KMS-11 (cell line): ENCODE data around the gene VPS52.

Experiments used
- H2AFZ ChIP-seq: fragments of 200-600 bp; sonication (generic); 2 replicates; pipeline ENCODE4 v1.6.1; 2016; ENCODE audit warnings: antibody characterized with exemption, mixed run types, low read depth
- H3K27ac ChIP-seq: fragments of 200-600 bp; sonication (generic); 2 replicates; pipeline ENCODE4 v1.6.1; 2016; ENCODE audit warnings: mild to moderate bottlenecking, mixed run types
- H3K27me3 ChIP-seq: fragments of 200-600 bp; sonication (generic); 2 replicates; pipeline ENCODE4 v1.6.1; 2017; ENCODE audit warnings: mild to moderate bottlenecking, low read depth, mixed run types, moderate library complexity; ENCODE audit not compliant: insufficient read depth
- H3K36me3 ChIP-seq: fragments of 200-600 bp; sonication (generic); 2 replicates; pipeline ENCODE4 v1.6.1; 2017; ENCODE audit warnings: mild to moderate bottlenecking, mixed run types; ENCODE audit not compliant: insufficient read depth
- H3K4me1 ChIP-seq: fragments of 200-600 bp; sonication (generic); 2 replicates; pipeline ENCODE4 v1.6.1; 2016; ENCODE audit warnings: mild to moderate bottlenecking, low read depth, mixed run types; ENCODE audit not compliant: poor library complexity, severe bottlenecking
- H3K4me2 ChIP-seq: fragments of 200-600 bp; sonication (generic); 2 replicates; pipeline ENCODE4 v1.7.0; 2016; ENCODE audit warnings: mild to moderate bottlenecking, mixed run types
- H3K4me3 ChIP-seq: fragments of 200-600 bp; sonication (generic); IDR thresholded peaks from 2 replicates; pipeline ENCODE4 v1.6.1; 2017; ENCODE audit warnings: low read depth, low read length, mixed read lengths; ENCODE audit not compliant: insufficient read depth
- H3K79me2 ChIP-seq: fragments of 200-600 bp; sonication (generic); 2 replicates; pipeline ENCODE4 v1.6.1; 2016; ENCODE audit warnings: low read depth, mixed run types; ENCODE audit not compliant: insufficient read depth
- H3K9ac ChIP-seq: fragments of 200-600 bp; sonication (generic); 2 replicates; pipeline ENCODE4 v1.6.1; 2016; ENCODE audit warnings: mild to moderate bottlenecking, mixed run types
- H4K20me1 ChIP-seq: fragments of 200-600 bp; sonication (generic); 2 replicates; pipeline ENCODE4 v1.6.1; 2016; ENCODE audit warnings: mild to moderate bottlenecking, mixed run types; ENCODE audit not compliant: insufficient read depth
- CTCF ChIP-seq: fragments of 200-600 bp; sonication (generic); conservative IDR thresholded peaks from 2 replicates; pipeline ENCODE4 v1.6.1; 2017; ENCODE audit warnings: low read depth, mild to moderate bottlenecking, antibody characterized with exemption, low read length, moderate library complexity, mixed read lengths

VPS52 gene

GRCh38 chr6:33203443-33204164 lies 68.1 kb downstream of the VPS52 start:
- no peak overlapping the region for H3K4me3 ChIP-seq
- H3K36me3 ChIP-seq = no peaks in the 10 kb centered on the region
- H4K20me1 ChIP-seq = no peaks in the 10 kb centered on the region
- no peaks in the 10 kb centered on the region for H3K27me3 ChIP-seq
- H2AFZ ChIP-seq = no peak overlapping the region
- peak overlapping the region; percentile 94; the same call in 1 of the 2 replicates for H3K4me2 ChIP-seq
- no peak overlapping the region for H3K27ac ChIP-seq
- peaks cover 24% of the 10 kb centered on the region for H3K79me2 ChIP-seq
- no peak for TF ChIP-seq CTCF
- H3K4me1 ChIP-seq = peaks cover 35% of the 10 kb centered on the region
- no peak overlapping the region for H3K9ac ChIP-seq

- H3K4me1 ChIP-seq = peaks cover 35% of the 10 kb centered on the region
- H3K9ac ChIP-seq = no peak overlapping the region
These were observed 68.9 kb downstream of the VPS52 start for GRCh38 chr6:33202799-33203198.

GRCh38 chr6:33201935-33202334 lies 69.7 kb downstream of the VPS52 start:
- H3K4me1 ChIP-seq = peaks cover 35% of the 10 kb centered on the region
- no peak for TF ChIP-seq CTCF
- H4K20me1 ChIP-seq = no peaks in the 10 kb centered on the region
- H3K79me2 ChIP-seq = peaks cover 24% of the 10 kb centered on the region
- H3K36me3 ChIP-seq = no peaks in the 10 kb centered on the region
- no peaks in the 10 kb centered on the region for H3K27me3 ChIP-seq
- no peak overlapping the region for H3K9ac ChIP-seq
- no peak overlapping the region for H3K27ac ChIP-seq
- H3K4me2 ChIP-seq = peak overlapping the region; percentile 58
- no peak overlapping the region for H2AFZ ChIP-seq
- no peak overlapping the region for H3K4me3 ChIP-seq

More at GRCh38 chr6:33202799-33203198, 68.9 kb downstream of the VPS52 start:
- Histone ChIP-seq H3K36me3 (no peaks in the 10 kb centered on the region), H3K27ac (no peak overlapping the region), H3K4me3 (no peak overlapping the region), H3K79me2 (peaks cover 24% of the 10 kb centered on the region), H2AFZ (no peak overlapping the region), H3K4me2 (no peak overlapping the region), H4K20me1 (no peaks in the 10 kb centered on the region), H3K27me3 (no peaks in the 10 kb centered on the region)
- TF ChIP-seq CTCF = no peak

GRCh38 chr6:33201147-33201545 lies 70.5 kb downstream of the VPS52 start:
- Histone ChIP-seq H3K9ac (peak overlapping the region; percentile 96), H3K27me3 (no peaks in the 10 kb centered on the region), H3K4me1 (peaks cover 31% of the 10 kb centered on the region), H2AFZ (peak overlapping the region; percentile 93), H3K36me3 (no peaks in the 10 kb centered on the region), H3K79me2 (peaks cover 24% of the 10 kb centered on the region), H4K20me1 (no peaks in the 10 kb centered on the region), H3K27ac (peak overlapping the region; percentile 87), H3K4me2 (peak overlapping the region; percentile 58), H3K4me3 (no peak overlapping the region)
- no peak for TF ChIP-seq CTCF
